HG03439 (cell line): Measurements from ENCODE around the gene GP1BA.

Experiments used
- ATAC-seq: cut with Tn5 transposase; IDR thresholded peaks from one replicate; pipeline ENCODE4 v1.9.1; 2021; ENCODE audit warnings: mild to moderate bottlenecking, moderate library complexity; ENCODE audit not compliant: unreplicated experiment

The GP1BA gene

GRCh38 chr17:4931963-4932362, at the start of gene GP1BA:
GP1BA (plus strand) TSS chr17:4932277; CDS start chr17:4932605, 328 bp downstream.
- ATAC-seq = no peak

GRCh38 chr17:4884489-4884888, 47.6 kb upstream of the GP1BA start:
- ATAC-seq = no peak

- no peak for ATAC-seq
Observed at GRCh38 chr17:4886830-4887229, 45.2 kb upstream of the GP1BA start.

DNA sequence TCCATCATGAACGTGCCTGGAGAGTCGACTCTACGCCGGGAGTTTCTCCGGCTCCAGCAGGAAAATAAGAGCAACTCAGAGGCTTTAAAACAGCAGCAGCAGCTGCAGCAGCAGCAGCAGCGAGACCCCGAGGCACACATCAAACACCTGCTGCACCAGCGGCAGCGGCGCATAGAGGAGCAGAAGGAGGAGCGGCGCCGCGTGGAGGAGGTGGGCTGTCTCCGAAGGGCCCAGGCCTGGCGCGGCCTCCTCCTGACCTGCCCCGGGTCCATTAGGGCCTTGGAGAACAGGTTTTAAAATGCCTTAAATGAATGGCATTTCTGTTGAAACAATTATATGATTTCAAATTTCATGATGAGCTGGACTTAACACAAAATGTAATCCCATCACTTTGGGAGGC, 44.5 kb upstream of the GP1BA start:
- ATAC-seq = no peak

- no peak for ATAC-seq
Observed at GRCh38 chr17:4891411-4892410, 40.4 kb upstream of the GP1BA start.

DNA sequence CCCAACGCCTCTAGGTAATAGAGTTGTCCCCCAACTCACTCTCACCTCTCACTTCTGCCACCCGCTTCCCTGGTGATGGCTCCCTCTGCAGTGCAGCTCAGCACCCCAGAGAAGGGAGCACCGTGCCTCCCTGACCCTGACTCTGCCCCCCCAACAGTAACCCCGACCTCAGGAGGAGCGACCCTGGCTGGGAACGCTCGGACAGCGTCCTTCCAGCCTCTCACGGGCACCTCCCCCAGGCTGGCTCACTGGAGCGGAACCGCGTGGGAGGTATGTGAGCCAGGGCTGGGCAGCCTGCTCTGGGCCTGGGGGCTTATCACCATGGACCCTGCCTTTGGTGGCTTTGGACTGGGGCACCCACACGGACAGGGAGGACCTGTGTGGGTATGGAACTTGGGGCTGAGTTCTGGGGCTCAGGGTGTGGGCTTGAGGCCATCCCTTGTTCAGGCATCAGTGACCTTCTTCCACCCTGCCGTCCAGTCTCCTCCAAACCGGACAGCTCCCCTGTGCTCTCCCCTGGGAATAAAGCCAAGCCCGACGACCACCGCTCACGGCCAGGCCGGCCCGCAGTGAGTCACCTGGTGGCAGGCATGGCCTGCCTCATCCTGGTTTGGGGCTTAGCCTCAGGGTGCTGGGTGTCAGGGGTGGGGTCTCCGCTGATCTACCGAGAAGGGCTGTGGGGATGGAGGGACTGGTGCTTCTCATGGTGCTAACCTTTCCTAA, 39.4 kb upstream of the GP1BA start:
- ATAC-seq = no peak

- ATAC-seq = no peak
Observed at GRCh38 chr17:4893272-4893671, 38.8 kb upstream of the GP1BA start.

DNA sequence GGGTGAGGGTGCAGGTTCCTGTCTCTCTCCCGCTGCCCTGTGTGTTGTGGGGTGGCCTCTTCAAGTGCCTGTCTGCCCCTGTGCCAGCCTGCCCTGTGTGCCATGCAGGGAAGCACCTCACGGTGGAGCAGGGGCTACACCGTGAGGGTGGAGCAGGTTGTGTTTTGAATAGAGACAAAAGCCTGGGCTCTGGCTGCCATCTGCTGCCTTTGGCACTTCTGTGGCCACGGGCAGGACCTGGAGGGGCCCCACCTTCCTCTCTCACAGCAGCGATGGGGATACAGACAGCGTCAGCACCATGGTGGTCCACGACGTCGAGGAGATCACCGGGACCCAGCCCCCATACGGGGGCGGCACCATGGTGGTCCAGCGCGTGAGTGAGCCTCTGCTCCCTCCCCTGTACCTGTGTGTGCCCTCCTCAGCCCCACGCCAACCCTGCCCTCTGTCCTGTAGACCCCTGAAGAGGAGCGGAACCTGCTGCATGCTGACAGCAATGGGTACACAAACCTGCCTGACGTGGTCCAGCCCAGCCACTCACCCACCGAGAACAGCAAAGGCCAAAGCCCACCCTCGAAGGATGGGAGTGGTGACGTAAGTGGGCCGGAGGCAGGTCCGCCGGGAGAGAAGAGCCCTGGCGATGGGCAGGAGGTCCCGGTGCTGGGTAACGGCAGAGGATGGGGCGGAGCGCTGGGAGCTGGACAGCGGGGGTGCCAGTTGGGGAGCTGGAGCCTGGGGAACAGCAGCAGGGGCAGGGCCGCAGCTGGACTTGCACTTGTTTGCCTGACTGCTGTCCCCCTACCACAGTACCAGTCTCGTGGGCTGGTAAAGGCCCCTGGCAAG, 38.1 kb upstream of the GP1BA start:
- ATAC-seq = no peak

DNA sequence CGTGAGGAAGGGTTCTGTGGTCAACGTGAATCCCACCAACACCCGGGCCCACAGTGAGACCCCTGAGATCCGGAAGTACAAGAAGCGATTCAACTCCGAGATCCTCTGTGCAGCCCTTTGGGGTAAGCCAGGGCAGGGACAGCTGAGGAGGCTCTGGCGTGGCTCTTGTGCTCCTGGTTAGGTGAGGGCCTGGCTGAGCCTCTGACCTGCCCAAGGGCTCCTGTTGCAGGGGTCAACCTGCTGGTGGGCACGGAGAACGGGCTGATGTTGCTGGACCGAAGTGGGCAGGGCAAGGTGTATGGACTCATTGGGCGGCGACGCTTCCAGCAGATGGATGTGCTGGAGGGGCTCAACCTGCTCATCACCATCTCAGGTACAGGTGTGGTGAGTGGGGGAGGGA, 37.0 kb upstream of the GP1BA start:
- no peak for ATAC-seq

- ATAC-seq = no peak
Observed at GRCh38 chr17:4895657-4896331, 36.3 kb upstream of the GP1BA start.

- ATAC-seq = no peak
Observed at GRCh38 chr17:4896332-4897197, 35.5 kb upstream of the GP1BA start.

DNA sequence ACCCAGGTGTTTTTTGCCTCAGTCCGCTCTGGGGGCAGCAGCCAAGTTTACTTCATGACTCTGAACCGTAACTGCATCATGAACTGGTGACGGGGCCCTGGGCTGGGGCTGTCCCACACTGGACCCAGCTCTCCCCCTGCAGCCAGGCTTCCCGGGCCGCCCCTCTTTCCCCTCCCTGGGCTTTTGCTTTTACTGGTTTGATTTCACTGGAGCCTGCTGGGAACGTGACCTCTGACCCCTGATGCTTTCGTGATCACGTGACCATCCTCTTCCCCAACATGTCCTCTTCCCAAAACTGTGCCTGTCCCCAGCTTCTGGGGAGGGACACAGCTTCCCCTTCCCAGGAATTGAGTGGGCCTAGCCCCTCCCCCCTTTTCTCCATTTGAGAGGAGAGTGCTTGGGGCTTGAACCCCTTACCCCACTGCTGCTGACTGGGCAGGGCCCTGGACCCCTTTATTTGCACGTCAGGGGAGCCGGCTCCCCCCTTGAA, 34.8 kb upstream of the GP1BA start:
- no peak for ATAC-seq

DNA sequence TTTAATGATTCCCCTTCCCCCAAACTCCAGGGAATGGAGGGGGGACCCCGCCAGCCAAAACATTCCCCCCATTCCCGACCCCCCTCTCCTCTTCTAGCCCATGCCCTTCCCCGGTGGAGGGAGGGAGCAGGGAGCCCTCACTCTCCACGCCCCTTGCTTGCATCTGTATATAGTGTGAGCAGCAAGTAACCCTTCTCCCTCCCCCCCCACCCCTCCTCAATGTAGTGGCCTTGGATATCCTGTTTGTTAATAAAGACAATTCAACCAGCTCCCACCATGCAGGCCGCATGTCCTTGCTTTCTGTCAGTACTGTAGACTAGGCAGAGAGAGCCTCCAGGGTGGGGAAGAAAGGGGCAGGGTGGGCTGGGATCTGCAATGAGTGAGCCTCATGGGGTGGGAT, 34.3 kb upstream of the GP1BA start:
- no peak for ATAC-seq

DNA sequence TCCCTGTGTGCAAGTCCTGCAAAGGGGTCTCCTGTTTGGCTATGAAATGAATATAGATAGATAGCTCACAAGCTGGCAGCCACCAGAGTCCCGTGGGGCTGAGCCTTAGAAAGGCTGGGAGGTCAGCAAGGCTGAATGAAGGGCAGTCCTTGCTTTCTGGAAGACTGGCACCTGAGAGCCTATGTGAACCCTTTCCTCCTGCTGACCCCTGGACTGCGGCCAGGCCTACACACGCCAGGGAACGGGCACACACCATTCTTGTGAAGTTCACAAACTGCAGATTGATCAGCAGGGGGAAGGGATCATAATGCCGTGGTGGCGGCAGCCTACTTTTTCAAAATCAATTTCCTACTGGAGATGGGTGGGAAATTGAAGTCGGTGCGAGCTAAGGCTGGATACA, 33.7 kb upstream of the GP1BA start:
- no peak for ATAC-seq

- ATAC-seq = no peak
Observed at GRCh38 chr17:4898927-4899326, 33.1 kb upstream of the GP1BA start.

- ATAC-seq = no peak
Observed at GRCh38 chr17:4899341-4900230, 32.5 kb upstream of the GP1BA start, which contains the start of gene C17orf107. C17orf107 (plus strand) TSS chr17:4899536; CDS start chr17:4899763, 227 bp downstream.

- no peak for ATAC-seq
Observed at GRCh38 chr17:4900231-4901107, 31.6 kb upstream of the GP1BA start.
